Measurements from ENCODE around the gene RBM47.

Gene RBM47

DNA sequence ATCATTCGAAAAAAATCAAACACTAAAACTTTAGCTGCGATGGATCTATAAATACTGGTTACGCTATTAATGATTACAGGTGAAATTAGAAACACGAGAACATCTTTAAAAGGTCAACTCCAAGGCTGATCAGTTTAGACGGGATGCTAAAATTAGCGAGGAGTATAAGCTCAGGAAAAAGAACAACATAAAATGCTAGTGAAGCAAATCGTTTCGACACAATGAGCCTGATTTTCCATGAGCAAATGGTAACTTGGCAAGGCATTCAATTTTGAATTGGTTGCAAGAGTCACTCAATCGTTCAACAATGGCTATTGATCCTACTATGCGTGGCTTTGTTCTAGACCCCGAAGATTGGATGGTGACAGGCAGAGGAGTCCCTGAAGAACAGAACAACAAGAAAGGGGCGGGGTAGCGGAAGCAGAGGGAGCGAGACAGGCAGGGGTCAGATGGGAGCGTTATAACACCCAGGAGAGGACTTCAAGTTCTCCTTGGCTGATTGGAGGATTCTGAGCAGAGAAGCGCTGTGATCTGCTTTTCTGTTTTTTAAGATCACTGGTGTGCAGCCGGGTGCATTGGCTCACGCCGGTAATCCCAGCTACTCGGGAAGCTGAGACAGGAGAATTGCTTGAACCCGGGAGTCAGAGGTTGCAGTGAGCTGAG, 146.5 kb downstream of the RBM47 start:
- Histone ChIP-seq H3K27ac (ENCODE audit: low read length) (no peak overlapping the region), H3K27me3 (ENCODE audit: low read depth, low read length) (no peaks in the 10 kb centered on the region), H3K9me3 (ENCODE audit: insufficient read depth, low read length) (no peaks in the 10 kb centered on the region), H4K20me1 (ENCODE audit: insufficient read depth, low read length) (no peaks in the 10 kb centered on the region), H2AFZ (ENCODE audit: low read depth, low read length) (no peak overlapping the region), H3K9ac (ENCODE audit: low read length) (no peak overlapping the region), H3K4me1 (ENCODE audit: low read length) (peaks cover 4% of the 10 kb centered on the region; the same call in 1 of the 2 replicates), H3K79me2 (ENCODE audit: low read length) (no peaks in the 10 kb centered on the region), H3K36me3 (replicated peaks; ENCODE audit: low read depth, low read length) (no peaks in the 10 kb centered on the region), H3K4me3 (ENCODE audit: low read length) (no peak overlapping the region), H3K4me2 (ENCODE audit: low read length) (no peak overlapping the region)
- no peak for TF ChIP-seq EZH2phosphoT487 (IDR thresholded peaks at IDR 0.05; ENCODE audit: low read depth)
- TF ChIP-seq, protein P1, sequence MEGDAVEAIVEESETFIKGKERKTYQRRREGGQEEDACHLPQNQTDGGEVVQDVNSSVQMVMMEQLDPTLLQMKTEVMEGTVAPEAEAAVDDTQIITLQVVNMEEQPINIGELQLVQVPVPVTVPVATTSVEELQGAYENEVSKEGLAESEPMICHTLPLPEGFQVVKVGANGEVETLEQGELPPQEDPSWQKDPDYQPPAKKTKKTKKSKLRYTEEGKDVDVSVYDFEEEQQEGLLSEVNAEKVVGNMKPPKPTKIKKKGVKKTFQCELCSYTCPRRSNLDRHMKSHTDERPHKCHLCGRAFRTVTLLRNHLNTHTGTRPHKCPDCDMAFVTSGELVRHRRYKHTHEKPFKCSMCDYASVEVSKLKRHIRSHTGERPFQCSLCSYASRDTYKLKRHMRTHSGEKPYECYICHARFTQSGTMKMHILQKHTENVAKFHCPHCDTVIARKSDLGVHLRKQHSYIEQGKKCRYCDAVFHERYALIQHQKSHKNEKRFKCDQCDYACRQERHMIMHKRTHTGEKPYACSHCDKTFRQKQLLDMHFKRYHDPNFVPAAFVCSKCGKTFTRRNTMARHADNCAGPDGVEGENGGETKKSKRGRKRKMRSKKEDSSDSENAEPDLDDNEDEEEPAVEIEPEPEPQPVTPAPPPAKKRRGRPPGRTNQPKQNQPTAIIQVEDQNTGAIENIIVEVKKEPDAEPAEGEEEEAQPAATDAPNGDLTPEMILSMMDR (IDR thresholded peaks at IDR 0.05; ENCODE audit: low read depth, low read length), result no peak

DNA sequence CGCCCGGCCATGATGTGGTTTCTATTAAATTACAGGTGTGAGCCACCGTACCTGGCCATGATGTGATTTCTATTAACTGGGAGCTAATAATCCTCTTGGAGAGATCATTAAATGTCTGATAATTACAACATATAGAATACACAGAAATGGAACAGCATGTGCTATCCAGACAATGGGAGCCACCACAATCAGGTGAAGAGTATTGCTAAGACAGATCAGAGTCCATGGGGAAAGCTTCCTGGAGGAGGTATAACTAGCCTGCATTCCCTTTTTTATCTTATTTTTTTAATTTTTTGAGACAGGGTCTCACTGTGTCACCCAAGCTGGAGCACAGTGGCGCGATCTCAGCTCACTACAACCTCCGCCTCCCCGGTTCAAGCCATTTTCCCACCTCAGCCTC, 147.7 kb downstream of the RBM47 start:
- Histone ChIP-seq H3K9ac (ENCODE audit: low read length) (no peak overlapping the region), H3K79me2 (ENCODE audit: low read length) (no peaks in the 10 kb centered on the region), H3K4me1 (ENCODE audit: low read length) (peaks cover 4% of the 10 kb centered on the region; the same call in 1 of the 2 replicates), H3K4me2 (ENCODE audit: low read length) (no peak overlapping the region), H3K4me3 (ENCODE audit: low read length) (no peak overlapping the region), H3K27me3 (ENCODE audit: low read depth, low read length) (no peaks in the 10 kb centered on the region), H3K27ac (ENCODE audit: low read length) (no peak overlapping the region), H3K9me3 (ENCODE audit: insufficient read depth, low read length) (no peaks in the 10 kb centered on the region), H2AFZ (ENCODE audit: low read depth, low read length) (no peak overlapping the region), H3K36me3 (replicated peaks; ENCODE audit: low read depth, low read length) (no peaks in the 10 kb centered on the region), H4K20me1 (ENCODE audit: insufficient read depth, low read length) (no peaks in the 10 kb centered on the region)
- no peak for TF ChIP-seq EZH2phosphoT487 (IDR thresholded peaks at IDR 0.05; ENCODE audit: low read depth)
- TF ChIP-seq, protein P1 (IDR thresholded peaks at IDR 0.05; ENCODE audit: low read depth, low read length), result no peak

DNA sequence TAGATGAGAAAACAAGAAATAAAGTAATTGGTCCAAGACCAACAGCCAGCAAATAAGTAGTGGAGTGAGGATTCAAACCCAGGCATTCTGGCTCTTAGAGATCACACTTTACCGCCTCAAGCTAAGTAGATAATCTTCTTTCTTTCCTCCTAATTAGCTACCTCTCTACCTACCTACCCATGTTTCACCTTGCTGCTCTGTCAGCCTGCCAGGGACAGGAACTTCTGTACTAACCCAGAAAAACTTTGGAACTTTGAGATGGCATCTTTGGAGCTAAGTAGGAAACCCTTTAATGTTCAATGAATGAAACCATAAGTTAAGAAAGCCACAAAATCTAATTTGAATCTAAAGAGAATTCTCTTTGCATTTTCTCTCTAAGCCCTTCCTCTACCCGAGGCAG, 149.4 kb downstream of the RBM47 start:
- Histone ChIP-seq H3K4me2 (ENCODE audit: low read length) (no peak overlapping the region), H3K36me3 (replicated peaks; ENCODE audit: low read depth, low read length) (no peaks in the 10 kb centered on the region), H3K9me3 (ENCODE audit: insufficient read depth, low read length) (no peaks in the 10 kb centered on the region), H3K27ac (ENCODE audit: low read length) (no peak overlapping the region), H4K20me1 (ENCODE audit: insufficient read depth, low read length) (no peaks in the 10 kb centered on the region), H3K4me3 (ENCODE audit: low read length) (no peak overlapping the region), H3K27me3 (ENCODE audit: low read depth, low read length) (no peaks in the 10 kb centered on the region), H3K9ac (ENCODE audit: low read length) (no peak overlapping the region), H3K79me2 (ENCODE audit: low read length) (no peaks in the 10 kb centered on the region), H3K4me1 (ENCODE audit: low read length) (peaks cover 4% of the 10 kb centered on the region; the same call in 1 of the 2 replicates), H2AFZ (ENCODE audit: low read depth, low read length) (no peak overlapping the region)
- TF ChIP-seq, protein P1 (IDR thresholded peaks at IDR 0.05; ENCODE audit: low read depth, low read length), result no peak
- TF ChIP-seq EZH2phosphoT487 (IDR thresholded peaks at IDR 0.05; ENCODE audit: low read depth), result no peak

DNA sequence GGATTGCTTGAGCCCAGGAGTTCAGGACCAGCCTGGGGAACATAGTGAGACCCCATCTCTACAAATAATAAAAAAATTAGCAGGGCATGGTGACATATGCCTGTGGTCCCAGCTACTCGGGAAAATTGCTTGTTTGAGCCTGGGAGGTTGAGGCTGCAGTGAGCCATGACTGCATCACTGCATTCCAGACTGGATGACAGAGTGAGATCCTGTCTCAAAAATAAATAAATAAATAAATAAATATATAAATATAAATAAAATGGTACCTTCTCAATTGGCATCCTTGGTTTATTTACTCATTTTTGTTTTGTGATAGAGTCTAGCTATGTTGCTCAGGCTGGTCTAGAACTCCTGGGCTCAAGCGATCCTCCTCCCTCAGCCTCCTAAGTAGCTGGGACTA, 150.3 kb downstream of the RBM47 start:
- peaks cover 8% of the 10 kb centered on the region for H3K4me1 ChIP-seq (ENCODE audit: low read length)

More for the DNA sequence above, 150.3 kb downstream of the RBM47 start:
- no peak overlapping the region for H3K4me2 ChIP-seq (ENCODE audit: low read length)
- H3K27ac ChIP-seq (ENCODE audit: low read length), result no peak overlapping the region
- H2AFZ ChIP-seq (ENCODE audit: low read depth, low read length), result no peak overlapping the region
- TF ChIP-seq, protein P1 (IDR thresholded peaks at IDR 0.05; ENCODE audit: low read depth, low read length), result no peak
- TF ChIP-seq EZH2phosphoT487 (IDR thresholded peaks at IDR 0.05; ENCODE audit: low read depth), result no peak
- H3K9ac ChIP-seq (ENCODE audit: low read length), result no peak overlapping the region
- no peaks in the 10 kb centered on the region for H3K36me3 ChIP-seq (replicated peaks; ENCODE audit: low read depth, low read length)
- no peaks in the 10 kb centered on the region for H3K27me3 ChIP-seq (ENCODE audit: low read depth, low read length)
- H3K9me3 ChIP-seq (ENCODE audit: insufficient read depth, low read length), result no peaks in the 10 kb centered on the region
- H4K20me1 ChIP-seq (ENCODE audit: insufficient read depth, low read length), result no peaks in the 10 kb centered on the region
- no peak overlapping the region for H3K4me3 ChIP-seq (ENCODE audit: low read length)
- H3K79me2 ChIP-seq (ENCODE audit: low read length), result no peaks in the 10 kb centered on the region
